ENCODE results near the gene BTF3L4. TPM values are rescaled to one million over a fixed set of nuclear protein-coding genes. Genes with fewer than 3 reads are reported as not detected.

The BTF3L4 gene
- total and polyA plus RNA-seq, 7 donors = 34.2 to 70.1 (median 57.6) TPM

DNA sequence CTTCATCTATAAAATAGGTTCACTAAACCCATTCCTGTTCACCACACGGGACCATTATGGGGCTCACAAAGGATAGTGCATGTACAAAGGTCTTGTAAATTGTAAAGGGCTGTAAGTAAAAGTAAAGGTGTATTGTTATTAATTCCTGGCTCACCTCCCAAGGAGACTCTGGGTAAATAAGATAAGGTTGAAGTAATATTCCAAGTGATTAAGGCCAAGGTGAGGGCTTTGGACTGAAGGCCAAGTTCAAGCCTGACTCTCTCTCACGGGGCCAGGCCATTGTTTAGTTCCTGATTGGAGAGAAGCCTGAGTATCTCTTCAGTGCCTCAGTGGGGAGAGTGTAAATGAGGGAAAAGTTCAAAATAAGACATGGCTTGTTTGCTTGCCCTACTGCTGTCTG, 66.3 kb downstream of the BTF3L4 start:
- no peak for ATAC-seq
- no peak for DNase-seq
- H3K27ac ChIP-seq = no peak overlapping the region
- H3K27me3 ChIP-seq (ENCODE audit: insufficient read depth in 3 of 3, low read length in 2 of 3) = no peaks in the 10 kb centered on the region
- intact Hi-C loops (cut with DNase I) = no loop called here
- H3K9me3 ChIP-seq = no peaks in the 10 kb centered on the region
- no peak overlapping the region for H3K4me3 ChIP-seq
- TF ChIP-seq, protein P1, sequence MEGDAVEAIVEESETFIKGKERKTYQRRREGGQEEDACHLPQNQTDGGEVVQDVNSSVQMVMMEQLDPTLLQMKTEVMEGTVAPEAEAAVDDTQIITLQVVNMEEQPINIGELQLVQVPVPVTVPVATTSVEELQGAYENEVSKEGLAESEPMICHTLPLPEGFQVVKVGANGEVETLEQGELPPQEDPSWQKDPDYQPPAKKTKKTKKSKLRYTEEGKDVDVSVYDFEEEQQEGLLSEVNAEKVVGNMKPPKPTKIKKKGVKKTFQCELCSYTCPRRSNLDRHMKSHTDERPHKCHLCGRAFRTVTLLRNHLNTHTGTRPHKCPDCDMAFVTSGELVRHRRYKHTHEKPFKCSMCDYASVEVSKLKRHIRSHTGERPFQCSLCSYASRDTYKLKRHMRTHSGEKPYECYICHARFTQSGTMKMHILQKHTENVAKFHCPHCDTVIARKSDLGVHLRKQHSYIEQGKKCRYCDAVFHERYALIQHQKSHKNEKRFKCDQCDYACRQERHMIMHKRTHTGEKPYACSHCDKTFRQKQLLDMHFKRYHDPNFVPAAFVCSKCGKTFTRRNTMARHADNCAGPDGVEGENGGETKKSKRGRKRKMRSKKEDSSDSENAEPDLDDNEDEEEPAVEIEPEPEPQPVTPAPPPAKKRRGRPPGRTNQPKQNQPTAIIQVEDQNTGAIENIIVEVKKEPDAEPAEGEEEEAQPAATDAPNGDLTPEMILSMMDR (IDR thresholded peaks at IDR 0.05) = no peak
- H3K4me1 ChIP-seq = no peaks in the 10 kb centered on the region
- no peaks in the 10 kb centered on the region for H3K36me3 ChIP-seq (ENCODE audit: insufficient read depth in 1 of 2, low read depth in 1 of 2)
- WGBS, 3 donors = 55 to 63% (median 58%) methylated on average over 2 of the region's 2 CpGs

DNA sequence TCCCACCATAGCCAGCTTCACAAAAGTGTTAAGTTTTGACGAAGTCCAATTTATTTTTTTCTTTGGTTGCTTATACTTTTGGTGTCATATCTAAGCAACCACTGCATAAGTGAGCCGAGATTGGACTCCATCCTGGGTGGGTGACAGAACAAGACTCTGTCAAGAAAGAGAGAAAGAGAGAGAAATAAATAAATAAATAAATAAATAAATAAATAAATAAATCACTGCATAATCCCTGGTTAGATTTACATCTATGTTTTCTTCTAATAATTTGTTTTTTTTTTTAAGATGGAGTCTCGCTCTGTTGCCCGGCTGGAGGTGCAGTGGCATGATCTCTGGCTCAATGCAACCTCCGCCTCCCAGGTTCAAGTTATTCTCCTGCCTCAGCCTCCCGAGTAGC, 67.5 kb downstream of the BTF3L4 start:
- Histone ChIP-seq H3K36me3 (ENCODE audit: insufficient read depth in 1 of 2, low read depth in 1 of 2) (no peaks in the 10 kb centered on the region), H3K4me1 (no peaks in the 10 kb centered on the region), H3K27ac (no peak overlapping the region), H3K27me3 (ENCODE audit: insufficient read depth in 3 of 3, low read length in 2 of 3) (no peaks in the 10 kb centered on the region), H3K9me3 (no peaks in the 10 kb centered on the region), H3K4me3 (no peak overlapping the region)
- TF ChIP-seq, protein P1 (IDR thresholded peaks at IDR 0.05) = no peak
- WGBS, 3 donors = 93 to 95% (median 93%) methylated on average over 6 of the region's 6 CpGs
- no peak for DNase-seq
- intact Hi-C loops (cut with DNase I) = no loop called here
- no peak for ATAC-seq

DNA sequence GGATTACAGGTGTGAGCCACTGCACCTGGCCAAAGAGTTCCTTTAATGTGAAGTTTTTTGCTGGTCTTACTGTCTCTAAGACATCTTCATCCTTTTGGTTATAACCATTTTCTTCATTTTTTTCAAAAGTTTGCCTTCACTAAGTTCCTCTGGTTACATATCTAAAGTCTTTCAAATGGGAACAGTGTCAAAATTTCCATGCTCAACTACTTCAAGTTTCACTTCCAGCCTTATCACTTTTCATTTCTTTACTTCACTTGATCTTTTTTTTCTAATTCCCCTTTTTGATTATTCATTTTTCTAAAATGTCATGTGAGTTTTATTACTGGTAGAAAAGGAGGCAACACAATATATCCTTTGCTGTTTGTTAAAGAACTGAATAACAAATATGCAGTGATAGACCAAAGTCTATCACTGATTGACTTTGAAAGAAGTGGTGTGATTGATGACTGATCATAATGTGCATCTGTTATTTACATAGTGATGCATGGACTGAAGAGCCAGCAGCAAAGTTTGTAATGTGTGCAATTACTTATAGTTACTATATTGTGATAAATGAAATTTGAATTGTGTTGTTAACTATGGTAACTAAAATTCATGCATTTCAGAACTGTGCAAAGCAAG, 69.8 kb downstream of the BTF3L4 start:
- Histone ChIP-seq H3K4me1 (no peaks in the 10 kb centered on the region), H3K9me3 (no peaks in the 10 kb centered on the region), H3K36me3 (ENCODE audit: insufficient read depth in 1 of 2, low read depth in 1 of 2) (no peaks in the 10 kb centered on the region), H3K27ac (no peak overlapping the region), H3K4me3 (no peak overlapping the region), H3K27me3 (ENCODE audit: insufficient read depth in 3 of 3, low read length in 2 of 3) (no peaks in the 10 kb centered on the region)
- ATAC-seq (no peak), DNase-seq (no peak)
- TF ChIP-seq, protein P1 (IDR thresholded peaks at IDR 0.05) = no peak
- intact Hi-C loops (cut with DNase I) = loop anchor here in 1 of 2 donors (2.0 kb wide), 1 partner anchor 171 kb away; no protein-coding TSS in a partner anchor

DNA sequence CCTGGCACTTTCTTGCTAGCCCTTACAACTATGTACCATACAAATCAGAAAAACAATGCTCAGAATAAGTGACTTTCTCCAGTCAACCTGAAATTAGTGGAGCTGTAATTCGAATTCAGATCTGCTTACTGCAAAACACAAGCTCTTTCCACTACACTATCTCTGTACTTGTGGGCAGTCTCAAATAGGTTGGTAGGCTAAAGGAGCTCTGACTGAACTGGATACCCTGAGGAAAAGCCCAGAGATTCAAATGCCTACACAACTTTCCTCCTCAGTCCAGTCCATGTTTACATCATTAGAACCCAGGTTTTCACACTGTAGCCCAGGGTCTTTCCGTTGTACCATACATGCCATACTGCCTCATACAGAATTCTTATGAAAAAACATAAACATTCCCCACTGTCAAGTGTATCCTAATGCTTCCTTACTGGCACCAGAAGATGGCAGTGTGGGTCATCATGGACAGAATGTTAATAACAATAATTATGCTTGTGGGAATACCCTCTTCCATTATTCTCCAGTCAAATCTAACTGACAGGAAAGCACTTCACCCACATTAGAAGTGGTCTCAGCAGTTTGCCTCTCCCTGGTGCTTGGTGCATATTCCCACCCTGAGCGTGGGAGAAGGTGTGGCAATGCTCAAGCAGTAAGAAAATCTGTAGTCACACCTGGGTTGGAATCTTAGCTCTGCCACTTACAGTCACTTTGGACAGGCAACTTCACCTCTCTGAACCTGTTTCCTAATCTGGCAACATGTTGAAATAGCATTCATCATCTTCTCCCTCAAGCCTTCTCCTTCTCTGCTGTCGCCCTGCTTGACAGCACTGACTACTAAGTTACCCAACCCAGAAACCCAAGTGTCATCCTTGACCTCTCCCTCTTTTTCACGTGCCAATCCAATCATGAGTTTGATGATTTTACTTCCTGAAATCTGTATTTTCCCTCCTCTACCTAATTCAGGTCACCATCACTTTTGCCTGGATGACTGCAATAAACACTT, 71.4 kb downstream of the BTF3L4 start:
- DNase-seq = no peak
- TF ChIP-seq, protein P1 (IDR thresholded peaks at IDR 0.05) = peak; percentile 70
- no peaks in the 10 kb centered on the region for H3K27me3 ChIP-seq (ENCODE audit: insufficient read depth in 3 of 3, low read length in 2 of 3)
- intact Hi-C loops (cut with DNase I) = loop anchor here (1.0 to 2.0 kb wide), 2 partner anchors 169 kb away; no protein-coding TSS in a partner anchor
- WGBS, 3 donors = 33 to 38% (median 35%) methylated on average over 5 of the region's 5 CpGs
- H3K27ac ChIP-seq = no peak overlapping the region
- H3K9me3 ChIP-seq = no peaks in the 10 kb centered on the region
- H3K4me1 ChIP-seq = no peaks in the 10 kb centered on the region
- ATAC-seq = peak in 3 of 4 donors; percentile 70 to 90 (median 77)
- H3K4me3 ChIP-seq = no peak overlapping the region
- no peaks in the 10 kb centered on the region for H3K36me3 ChIP-seq (ENCODE audit: insufficient read depth in 1 of 2, low read depth in 1 of 2)

All from psoas muscle (tissue), 8 donors.